ENCODE data around the gene RAB42.

DNA sequence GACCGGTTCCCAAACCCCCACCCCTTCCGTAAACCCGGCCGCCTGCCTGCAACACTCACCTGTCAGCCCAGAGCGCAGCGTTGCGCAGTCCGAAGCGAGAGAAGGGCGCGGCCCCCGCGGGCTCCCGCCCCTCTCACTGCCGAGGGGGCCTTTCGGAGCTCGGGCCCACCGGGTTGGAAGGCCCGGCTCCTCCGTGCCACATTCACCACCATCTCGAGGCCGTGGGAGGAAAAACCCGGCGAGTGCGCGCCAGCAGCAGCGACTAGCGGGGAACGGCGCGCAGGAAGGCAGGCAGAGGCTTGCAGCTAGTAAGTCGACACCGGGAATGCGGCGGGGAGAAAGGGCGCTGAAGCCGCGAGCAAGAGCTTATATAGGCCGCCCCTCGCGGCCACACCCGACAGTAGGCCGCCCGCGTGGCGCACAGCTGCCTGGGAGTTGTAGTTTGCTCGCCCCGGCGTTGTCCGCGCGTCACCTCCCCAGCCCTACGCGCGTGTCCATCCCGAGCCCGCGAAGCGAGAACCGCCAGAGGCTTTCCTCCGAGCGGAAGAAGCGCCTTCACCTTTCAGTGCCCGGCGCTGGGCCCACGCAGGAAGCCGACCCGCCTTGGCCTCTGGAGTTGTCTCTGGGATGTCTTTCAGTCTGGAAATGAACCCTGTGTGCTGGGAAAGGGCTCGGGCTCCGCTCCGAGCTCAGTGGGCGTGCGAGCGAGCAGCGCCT lies 10.4 kb upstream of the RAB42 start:
- TF ChIP-seq, protein P1, sequence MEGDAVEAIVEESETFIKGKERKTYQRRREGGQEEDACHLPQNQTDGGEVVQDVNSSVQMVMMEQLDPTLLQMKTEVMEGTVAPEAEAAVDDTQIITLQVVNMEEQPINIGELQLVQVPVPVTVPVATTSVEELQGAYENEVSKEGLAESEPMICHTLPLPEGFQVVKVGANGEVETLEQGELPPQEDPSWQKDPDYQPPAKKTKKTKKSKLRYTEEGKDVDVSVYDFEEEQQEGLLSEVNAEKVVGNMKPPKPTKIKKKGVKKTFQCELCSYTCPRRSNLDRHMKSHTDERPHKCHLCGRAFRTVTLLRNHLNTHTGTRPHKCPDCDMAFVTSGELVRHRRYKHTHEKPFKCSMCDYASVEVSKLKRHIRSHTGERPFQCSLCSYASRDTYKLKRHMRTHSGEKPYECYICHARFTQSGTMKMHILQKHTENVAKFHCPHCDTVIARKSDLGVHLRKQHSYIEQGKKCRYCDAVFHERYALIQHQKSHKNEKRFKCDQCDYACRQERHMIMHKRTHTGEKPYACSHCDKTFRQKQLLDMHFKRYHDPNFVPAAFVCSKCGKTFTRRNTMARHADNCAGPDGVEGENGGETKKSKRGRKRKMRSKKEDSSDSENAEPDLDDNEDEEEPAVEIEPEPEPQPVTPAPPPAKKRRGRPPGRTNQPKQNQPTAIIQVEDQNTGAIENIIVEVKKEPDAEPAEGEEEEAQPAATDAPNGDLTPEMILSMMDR (IDR thresholded peaks at IDR 0.05), result peak in 4 of 6 experiments; percentile 18 to 34 (median 26)
- peak in 3 of 4 donors; percentile 10 to 97 (median 90) for TF ChIP-seq POLR2A (IDR thresholded peaks at IDR 0.05)

Data from esophagus squamous epithelium (tissue), 4 donors.